ENCODE measurements around the gene AKIRIN2. TPM values are rescaled to one million over a fixed set of nuclear protein-coding genes. Genes with fewer than 3 reads are reported as not detected.

The AKIRIN2 gene
- total and polyA plus RNA-seq, 2 donors (not counting 3 experiments of a cell fraction or from before 2014, with no cell fraction given), result 19.0 to 46.4 TPM

DNA sequence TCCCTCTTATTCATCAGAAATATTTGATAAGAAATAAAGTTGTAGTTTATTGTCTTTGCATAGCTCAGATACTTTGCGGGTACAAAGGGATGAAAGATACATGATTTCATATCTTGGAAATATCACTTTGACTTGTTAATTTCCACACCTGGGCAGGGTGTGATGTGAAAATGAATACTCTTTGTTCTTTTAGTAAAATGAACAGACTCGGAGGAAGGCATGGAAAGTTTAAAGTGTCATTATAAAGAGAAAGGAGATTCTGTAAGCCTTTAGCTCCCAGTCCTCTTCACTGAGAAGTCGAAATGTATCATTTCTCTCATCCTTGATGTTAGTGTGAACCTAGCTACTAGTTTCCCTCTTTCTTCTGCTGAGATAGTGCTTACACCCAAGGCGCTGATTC is 36.7 kb upstream of the AKIRIN2 start:
- no peaks in the 10 kb centered on the region for H3K4me1 ChIP-seq (ENCODE audit: control insufficient read depth, extremely low read depth, insufficient read depth, low read length)
- dilution Hi-C loops (cut with MboI; ENCODE audit: extremely low pct_ligation_motif_present, low sequenced_read_pairs), result no loop called here
- ChIA-PET CTCF (no interaction called here), POLR2A (no interaction called here)
- H3K4me3 ChIP-seq (replicated peaks in 1 of 3; ENCODE audit: insufficient read depth in 1 of 3, low read depth in 1 of 3, low read length in 3 of 3), result no peak overlapping the region
- no peaks in the 10 kb centered on the region for H4K20me1 ChIP-seq (replicated peaks; ENCODE audit: control insufficient read depth, extremely low read depth, insufficient read depth, low read length)
- H3K27ac ChIP-seq (ENCODE audit: insufficient read depth, low read depth, low read length), result no peak overlapping the region
- H2AFZ ChIP-seq (ENCODE audit: low read depth, low read length), result no peak overlapping the region
- H3K9me1 ChIP-seq (replicated peaks; ENCODE audit: control insufficient read depth, extremely low read depth, insufficient read depth, low read length), result no peaks in the 10 kb centered on the region
- DNase-seq (ENCODE audit: low read depth, low spot score), result no peak
- FAIRE-seq, result no peak
- no peak overlapping the region for H3K9ac ChIP-seq (replicated peaks; ENCODE audit: extremely low read depth, insufficient read depth, low read length)
- H3K79me2 ChIP-seq (ENCODE audit: control insufficient read depth, insufficient read depth, low read length), result no peaks in the 10 kb centered on the region
- peaks cover 0 to 3% of the 10 kb centered on the region in 2 experiments for H3K27me3 ChIP-seq (ENCODE audit: control insufficient read depth in 2 of 2, insufficient read depth in 2 of 2, low read length in 2 of 2)
- no peak overlapping the region for H3K4me2 ChIP-seq (ENCODE audit: insufficient read depth, low read length)
- no peaks in the 10 kb centered on the region for H3K9me3 ChIP-seq (replicated peaks; ENCODE audit: control insufficient read depth, insufficient read depth, low read length)
- BruUV-seq (replicated peaks), result no TSS peak
- intact Hi-C loops (cut with micrococcal nuclease), result no loop called here
- H3K36me3 ChIP-seq (ENCODE audit: control insufficient read depth in 2 of 2, extremely low read depth in 1 of 2, insufficient read depth in 2 of 2, low read length in 2 of 2), result no peaks in the 10 kb centered on the region
- no peak for TF ChIP-seq JUN (IDR thresholded peaks at IDR 0.05; ENCODE audit: borderline replicate concordance, insufficient read depth, insufficient read length, low read depth)
- no peak for TF ChIP-seq POLR2AphosphoS5 (IDR thresholded peaks at IDR 0.05; ENCODE audit: insufficient read depth, low read depth, low read length)
- TF ChIP-seq, protein P1, sequence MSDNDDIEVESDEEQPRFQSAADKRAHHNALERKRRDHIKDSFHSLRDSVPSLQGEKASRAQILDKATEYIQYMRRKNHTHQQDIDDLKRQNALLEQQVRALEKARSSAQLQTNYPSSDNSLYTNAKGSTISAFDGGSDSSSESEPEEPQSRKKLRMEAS (IDR thresholded peaks at IDR 0.05; ENCODE audit: insufficient read depth, insufficient read length), result no peak
- TF ChIP-seq, protein P2, sequence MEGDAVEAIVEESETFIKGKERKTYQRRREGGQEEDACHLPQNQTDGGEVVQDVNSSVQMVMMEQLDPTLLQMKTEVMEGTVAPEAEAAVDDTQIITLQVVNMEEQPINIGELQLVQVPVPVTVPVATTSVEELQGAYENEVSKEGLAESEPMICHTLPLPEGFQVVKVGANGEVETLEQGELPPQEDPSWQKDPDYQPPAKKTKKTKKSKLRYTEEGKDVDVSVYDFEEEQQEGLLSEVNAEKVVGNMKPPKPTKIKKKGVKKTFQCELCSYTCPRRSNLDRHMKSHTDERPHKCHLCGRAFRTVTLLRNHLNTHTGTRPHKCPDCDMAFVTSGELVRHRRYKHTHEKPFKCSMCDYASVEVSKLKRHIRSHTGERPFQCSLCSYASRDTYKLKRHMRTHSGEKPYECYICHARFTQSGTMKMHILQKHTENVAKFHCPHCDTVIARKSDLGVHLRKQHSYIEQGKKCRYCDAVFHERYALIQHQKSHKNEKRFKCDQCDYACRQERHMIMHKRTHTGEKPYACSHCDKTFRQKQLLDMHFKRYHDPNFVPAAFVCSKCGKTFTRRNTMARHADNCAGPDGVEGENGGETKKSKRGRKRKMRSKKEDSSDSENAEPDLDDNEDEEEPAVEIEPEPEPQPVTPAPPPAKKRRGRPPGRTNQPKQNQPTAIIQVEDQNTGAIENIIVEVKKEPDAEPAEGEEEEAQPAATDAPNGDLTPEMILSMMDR (IDR thresholded peaks at IDR 0.05; ENCODE audit: extremely low read depth in 1 of 2, insufficient read depth in 1 of 2, low read depth in 1 of 2, low read length in 2 of 2), result no peak
- TF ChIP-seq GATA2 (IDR thresholded peaks at IDR 0.05; ENCODE audit: insufficient read depth, insufficient read length, low read depth, low read length), result no peak
- no peak for TF ChIP-seq POLR2A (IDR thresholded peaks at IDR 0.05; ENCODE audit: low read depth, low read length)
- TF ChIP-seq FOS (IDR thresholded peaks at IDR 0.05; ENCODE audit: borderline replicate concordance, insufficient read depth, low read length), result no peak
- TF ChIP-seq MYC (IDR thresholded peaks at IDR 0.05; ENCODE audit: low read depth, low read length), result no peak

All from endothelial cell of umbilical vein (primary cell).